SH-SY5Y (cell line): ENCODE results near the gene TRIL.

Experiments used
- GATA2 ChIP-seq: IDR thresholded peaks from 2 replicates; pipeline ENCODE4 v1.6.1; 2011; ENCODE audit warnings: mild to moderate bottlenecking, low read depth, low read length
- GATA3 ChIP-seq: IDR thresholded peaks from 2 replicates; pipeline ENCODE4 v1.6.1; 2011; ENCODE audit warnings: low read depth, mild to moderate bottlenecking, low read length, moderate library complexity

DNA sequence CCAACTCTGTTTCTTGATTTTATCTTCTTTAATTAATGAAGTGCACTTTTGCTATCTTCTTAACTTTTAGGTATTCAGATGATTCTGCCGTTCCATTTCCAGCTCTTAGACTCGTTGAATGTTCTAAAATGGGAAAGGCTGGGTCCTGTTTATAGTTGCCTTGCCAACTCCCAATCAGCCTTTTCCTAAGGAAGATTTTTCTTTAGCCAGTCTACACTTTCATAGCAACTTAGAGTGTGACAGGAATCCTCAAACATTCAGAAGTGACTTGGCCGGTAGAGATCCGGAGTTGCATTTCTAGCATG, 23.0 kb upstream of the TRIL start:
- TF ChIP-seq GATA3: no peak
- no peak for TF ChIP-seq GATA2
